ENCODE data around the gene ARHGEF12. TPM values are rescaled to one million over a fixed set of nuclear protein-coding genes. Genes with fewer than 3 reads are reported as not detected.
A peak's percentile ranks its signal among the peaks of the same experiment; 100 is the strongest.

Gene ARHGEF12
- total RNA-seq = 100 to 1,000 TPM; 169 to 268 (median 197) TPM

GRCh38 chr11:120335908-120336640 lies at the start of gene ARHGEF12:
Gene ARHGEF12 (plus strand): TSS chr11:120336413. CDS start chr11:120337244, 831 bp downstream.
- WGBS, 2 donors = 0% methylated on average over 8 to 12 of the region's 92 CpGs
- peak; percentile 95 to 96 for DNase-seq
- peak within 1 kb of the TSS; percentile 90 to 99 (median 93) for H3K27ac ChIP-seq
- TF ChIP-seq POLR2A (IDR thresholded peaks at IDR 0.05) = peak; percentile 75 to 93
- TF ChIP-seq, protein P1, sequence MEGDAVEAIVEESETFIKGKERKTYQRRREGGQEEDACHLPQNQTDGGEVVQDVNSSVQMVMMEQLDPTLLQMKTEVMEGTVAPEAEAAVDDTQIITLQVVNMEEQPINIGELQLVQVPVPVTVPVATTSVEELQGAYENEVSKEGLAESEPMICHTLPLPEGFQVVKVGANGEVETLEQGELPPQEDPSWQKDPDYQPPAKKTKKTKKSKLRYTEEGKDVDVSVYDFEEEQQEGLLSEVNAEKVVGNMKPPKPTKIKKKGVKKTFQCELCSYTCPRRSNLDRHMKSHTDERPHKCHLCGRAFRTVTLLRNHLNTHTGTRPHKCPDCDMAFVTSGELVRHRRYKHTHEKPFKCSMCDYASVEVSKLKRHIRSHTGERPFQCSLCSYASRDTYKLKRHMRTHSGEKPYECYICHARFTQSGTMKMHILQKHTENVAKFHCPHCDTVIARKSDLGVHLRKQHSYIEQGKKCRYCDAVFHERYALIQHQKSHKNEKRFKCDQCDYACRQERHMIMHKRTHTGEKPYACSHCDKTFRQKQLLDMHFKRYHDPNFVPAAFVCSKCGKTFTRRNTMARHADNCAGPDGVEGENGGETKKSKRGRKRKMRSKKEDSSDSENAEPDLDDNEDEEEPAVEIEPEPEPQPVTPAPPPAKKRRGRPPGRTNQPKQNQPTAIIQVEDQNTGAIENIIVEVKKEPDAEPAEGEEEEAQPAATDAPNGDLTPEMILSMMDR (IDR thresholded peaks at IDR 0.05) = peak in 3 of 6 experiments; percentile 14 to 32 (median 18)
- no peaks in the 10 kb centered on the region for H3K9me3 ChIP-seq
- no peaks in the 10 kb centered on the region for H3K27me3 ChIP-seq
- H3K36me3 ChIP-seq = no peaks in the 10 kb centered on the region
- peaks cover 28 to 35% of the 10 kb centered on the region in 2 donors for H3K4me1 ChIP-seq
- intact Hi-C loops (cut with DNase I) = loop anchor here (5.0 kb wide), 1 partner anchor 351 kb away; no protein-coding TSS in a partner anchor
- peak within 1 kb of the TSS; percentile 58 to 92 (median 65) for H3K4me3 ChIP-seq (replicated peaks in 1 of 3)

- Histone ChIP-seq H3K36me3 (no peaks in the 10 kb centered on the region), H3K4me1 (no peaks in the 10 kb centered on the region), H3K9me3 (no peaks in the 10 kb centered on the region), H3K27ac (no peak overlapping the region), H3K4me3 (replicated peaks in 1 of 3) (no peak overlapping the region), H3K27me3 (no peaks in the 10 kb centered on the region)
- intact Hi-C loops (cut with DNase I) = no loop called here
- TF ChIP-seq, protein P1 (IDR thresholded peaks at IDR 0.05) = no peak
- TF ChIP-seq POLR2A (IDR thresholded peaks at IDR 0.05) = no peak
- DNase-seq = no peak
- WGBS, 2 donors = 86 to 90% methylated on average over 2 of the region's 2 CpGs
Observed at GRCh38 chr11:120288021-120288420, 48.2 kb upstream of the ARHGEF12 start.

- no peaks in the 10 kb centered on the region for H3K4me1 ChIP-seq
- no peak for DNase-seq
- H3K27ac ChIP-seq = no peak overlapping the region
- no peak overlapping the region for H3K4me3 ChIP-seq (replicated peaks in 1 of 3)
- H3K36me3 ChIP-seq = no peaks in the 10 kb centered on the region
- intact Hi-C loops (cut with DNase I) = no loop called here
- no peaks in the 10 kb centered on the region for H3K9me3 ChIP-seq
- TF ChIP-seq, protein P1 (IDR thresholded peaks at IDR 0.05) = no peak
- no peak for TF ChIP-seq POLR2A (IDR thresholded peaks at IDR 0.05)
- WGBS, 2 donors = 83 to 84% methylated on average over 9 of the region's 9 CpGs
- no peaks in the 10 kb centered on the region for H3K27me3 ChIP-seq
Observed at GRCh38 chr11:120289426-120289825, 46.8 kb upstream of the ARHGEF12 start.

GRCh38 chr11:120290956-120291355 lies 45.3 kb upstream of the ARHGEF12 start:
- TF ChIP-seq POLR2A (IDR thresholded peaks at IDR 0.05) = no peak
- TF ChIP-seq, protein P1 (IDR thresholded peaks at IDR 0.05) = no peak
- no peak overlapping the region for H3K27ac ChIP-seq
- WGBS, 2 donors = 51 to 57% methylated on average over 3 of the region's 3 CpGs
- H3K4me3 ChIP-seq (replicated peaks in 1 of 3) = no peak overlapping the region
- no peaks in the 10 kb centered on the region for H3K36me3 ChIP-seq
- no peaks in the 10 kb centered on the region for H3K27me3 ChIP-seq
- intact Hi-C loops (cut with DNase I) = no loop called here
- no peak for DNase-seq
- H3K4me1 ChIP-seq = no peaks in the 10 kb centered on the region
- H3K9me3 ChIP-seq = no peaks in the 10 kb centered on the region

DNA sequence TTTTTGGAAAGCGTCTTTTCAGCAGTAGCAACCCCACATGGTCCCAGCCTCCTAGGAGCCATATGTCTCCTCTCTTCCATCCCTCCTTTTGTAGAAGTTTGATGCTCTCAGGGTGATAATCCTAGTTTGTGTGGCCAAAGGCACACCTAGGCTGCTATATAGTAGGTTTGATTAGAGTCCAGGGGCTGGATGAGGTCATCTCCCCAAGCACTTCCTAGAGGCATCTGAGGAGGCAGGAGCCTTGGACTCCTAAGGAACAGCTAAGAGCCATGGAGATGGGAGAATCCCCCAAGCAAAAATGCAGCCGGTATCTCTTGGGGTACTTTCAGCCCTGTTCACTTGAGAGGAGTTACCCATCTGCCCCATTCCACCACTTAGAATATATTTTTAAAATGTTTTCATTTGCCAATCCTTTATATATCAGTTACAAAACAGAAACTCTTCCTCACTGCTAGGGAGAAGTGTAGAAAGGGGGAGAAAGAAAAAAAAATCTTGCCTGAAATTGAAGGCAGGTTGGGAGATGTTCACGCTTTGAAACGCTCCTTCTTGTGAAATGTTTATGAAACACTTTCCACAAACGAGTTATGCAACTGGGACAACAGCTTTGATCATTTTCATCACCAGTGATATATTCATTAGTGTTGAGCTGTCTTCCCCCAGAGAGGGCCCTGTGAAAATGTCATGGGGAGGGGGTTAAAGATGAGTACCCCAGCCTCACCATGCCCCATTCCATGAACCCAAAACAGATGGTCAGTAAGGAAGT lies 43.0 kb upstream of the ARHGEF12 start:
- 82 to 83% methylated on average over 5 of the region's 5 CpGs for WGBS, 2 donors
- no peak for DNase-seq
- Histone ChIP-seq H3K4me1 (no peaks in the 10 kb centered on the region), H3K9me3 (no peaks in the 10 kb centered on the region), H3K36me3 (no peaks in the 10 kb centered on the region), H3K27ac (no peak overlapping the region), H3K27me3 (no peaks in the 10 kb centered on the region), H3K4me3 (replicated peaks in 1 of 3) (no peak overlapping the region)
- no peak for TF ChIP-seq POLR2A (IDR thresholded peaks at IDR 0.05)
- TF ChIP-seq, protein P1 (IDR thresholded peaks at IDR 0.05) = no peak
- intact Hi-C loops (cut with DNase I) = no loop called here

Data from thyroid gland (tissue), 4 donors.